BJ (cell line): ENCODE data around the gene RGL4. TPM values are rescaled to one million over a fixed set of nuclear protein-coding genes. Genes with fewer than 3 reads are reported as not detected.
"Not testable (repeated sequence)": the region's sequence is repeated elsewhere in the genome, so short reads cannot be mapped to it uniquely, and the experiment has no call there.

ENCODE experiments used
- CTCF ChIA-PET: fragments of 350-600 bp; formaldehyde crosslinking; extraction: SDS; loops from one replicate; lab custom pipeline; 2021; ENCODE audit warnings: antibody characterized with exemption, inconsistent platforms; lab: Yijun Ruan, JAX
- POLR2A ChIA-PET: fragments of 300-600 bp; sonication (Branson Sonifier 250); formaldehyde crosslinking; extraction: SDS; loops from one replicate; lab custom pipeline; 2021; ENCODE audit warnings: antibody characterized with exemption; lab: Charles Lee
- DNase-seq: peaks from one replicate; pipeline ENCODE4 v3.0.0-alpha.2; 2011; ENCODE audit warnings: low read depth
- H3K27me3 ChIP-seq: 2 replicates; pipeline ENCODE4 v1.6.0; 2011; ENCODE audit warnings: low read length; ENCODE audit not compliant: control insufficient read depth, insufficient read depth
- H3K36me3 ChIP-seq: 2 replicates; pipeline ENCODE4 v1.5.1; 2011; ENCODE audit warnings: low read length; ENCODE audit not compliant: control insufficient read depth, insufficient read depth
- H3K4me3 ChIP-seq: 2 replicates; pipeline ENCODE4 v1.5.1; 2011; ENCODE audit warnings: low read depth, mild to moderate bottlenecking, control low read depth, low read length
- polyA plus RNA-seq: library from polyadenylated mRNA; depleted of rRNA; stranded (reverse); fragments of >200 nt; gene quantifications from 2 replicates; pipeline ENCODE4 v1.2.3, GENCODE V29; 2011
- TF ChIP-seq, protein P1 (sequence below): IDR thresholded peaks from 2 replicates; pipeline ENCODE4 v1.5.1; 2011; ENCODE audit warnings: low read depth, mild to moderate bottlenecking, control low read depth, inconsistent platforms, low read length, moderate library complexity; ENCODE audit not compliant: insufficient read depth

Gene RGL4
- polyA plus RNA-seq, 1 experiment, result not detected

- Histone ChIP-seq H3K36me3 (peaks cover 1% of the 10 kb centered on the region; the same call in 1 of the 2 replicates), H3K27me3 (no peaks in the 10 kb centered on the region), H3K4me3 (no peak overlapping the region)
- POLR2A ChIA-PET, result no interaction called here
- TF ChIP-seq, protein P1, sequence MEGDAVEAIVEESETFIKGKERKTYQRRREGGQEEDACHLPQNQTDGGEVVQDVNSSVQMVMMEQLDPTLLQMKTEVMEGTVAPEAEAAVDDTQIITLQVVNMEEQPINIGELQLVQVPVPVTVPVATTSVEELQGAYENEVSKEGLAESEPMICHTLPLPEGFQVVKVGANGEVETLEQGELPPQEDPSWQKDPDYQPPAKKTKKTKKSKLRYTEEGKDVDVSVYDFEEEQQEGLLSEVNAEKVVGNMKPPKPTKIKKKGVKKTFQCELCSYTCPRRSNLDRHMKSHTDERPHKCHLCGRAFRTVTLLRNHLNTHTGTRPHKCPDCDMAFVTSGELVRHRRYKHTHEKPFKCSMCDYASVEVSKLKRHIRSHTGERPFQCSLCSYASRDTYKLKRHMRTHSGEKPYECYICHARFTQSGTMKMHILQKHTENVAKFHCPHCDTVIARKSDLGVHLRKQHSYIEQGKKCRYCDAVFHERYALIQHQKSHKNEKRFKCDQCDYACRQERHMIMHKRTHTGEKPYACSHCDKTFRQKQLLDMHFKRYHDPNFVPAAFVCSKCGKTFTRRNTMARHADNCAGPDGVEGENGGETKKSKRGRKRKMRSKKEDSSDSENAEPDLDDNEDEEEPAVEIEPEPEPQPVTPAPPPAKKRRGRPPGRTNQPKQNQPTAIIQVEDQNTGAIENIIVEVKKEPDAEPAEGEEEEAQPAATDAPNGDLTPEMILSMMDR, result no peak
- DNase-seq, result no peak
- CTCF ChIA-PET, result no interaction called here
Measured at GRCh38 chr22:23655891-23656475, 34.8 kb upstream of the RGL4 start.

DNA sequence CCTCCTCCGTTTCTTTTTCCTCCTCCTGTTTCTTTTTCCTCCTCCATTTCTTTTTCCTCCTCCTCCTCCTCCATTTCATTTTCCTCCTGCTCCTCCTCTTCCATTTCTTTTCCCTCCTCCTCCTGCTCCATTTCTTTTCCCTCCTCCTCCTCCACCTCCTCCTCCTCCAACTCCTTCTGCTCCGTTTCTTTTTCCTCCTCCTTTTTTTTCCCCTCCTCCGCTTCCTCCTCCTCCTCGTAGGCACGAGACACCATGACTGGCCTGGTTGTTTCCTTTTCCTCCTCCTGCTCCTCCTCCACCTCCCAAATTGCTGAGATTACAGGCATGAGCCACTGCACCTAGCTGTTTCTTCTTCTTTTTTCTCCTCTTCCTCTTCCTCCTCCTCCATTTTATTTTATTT is 33.1 kb upstream of the RGL4 start:
- Histone ChIP-seq H3K27me3 (no peaks in the 10 kb centered on the region), H3K4me3 (no peak overlapping the region), H3K36me3 (peaks cover 1% of the 10 kb centered on the region)
- no peak for DNase-seq
- TF ChIP-seq, protein P1, result no peak
- CTCF ChIA-PET, result no interaction called here
- POLR2A ChIA-PET, result no interaction called here

- H3K4me3 ChIP-seq, CTCF ChIA-PET, H3K27me3 ChIP-seq, POLR2A ChIA-PET, H3K36me3 ChIP-seq, DNase-seq: not testable (repeated sequence)
Measured at GRCh38 chr22:23660381-23660780, 30.4 kb upstream of the RGL4 start.

GRCh38 chr22:23670378-23671295 is 20.2 kb upstream of the RGL4 start:
- Histone ChIP-seq H3K36me3 (no peaks in the 10 kb centered on the region), H3K4me3 (no peak overlapping the region), H3K27me3 (no peaks in the 10 kb centered on the region)
- TF ChIP-seq, protein P1, result no peak
- CTCF ChIA-PET, result no interaction called here
- POLR2A ChIA-PET, result no interaction called here
- DNase-seq, result no peak

- H3K36me3 ChIP-seq, H3K4me3 ChIP-seq, POLR2A ChIA-PET, DNase-seq, CTCF ChIA-PET, H3K27me3 ChIP-seq: not testable (repeated sequence)
Measured at GRCh38 chr22:23671387-23671786, 19.4 kb upstream of the RGL4 start.

DNA sequence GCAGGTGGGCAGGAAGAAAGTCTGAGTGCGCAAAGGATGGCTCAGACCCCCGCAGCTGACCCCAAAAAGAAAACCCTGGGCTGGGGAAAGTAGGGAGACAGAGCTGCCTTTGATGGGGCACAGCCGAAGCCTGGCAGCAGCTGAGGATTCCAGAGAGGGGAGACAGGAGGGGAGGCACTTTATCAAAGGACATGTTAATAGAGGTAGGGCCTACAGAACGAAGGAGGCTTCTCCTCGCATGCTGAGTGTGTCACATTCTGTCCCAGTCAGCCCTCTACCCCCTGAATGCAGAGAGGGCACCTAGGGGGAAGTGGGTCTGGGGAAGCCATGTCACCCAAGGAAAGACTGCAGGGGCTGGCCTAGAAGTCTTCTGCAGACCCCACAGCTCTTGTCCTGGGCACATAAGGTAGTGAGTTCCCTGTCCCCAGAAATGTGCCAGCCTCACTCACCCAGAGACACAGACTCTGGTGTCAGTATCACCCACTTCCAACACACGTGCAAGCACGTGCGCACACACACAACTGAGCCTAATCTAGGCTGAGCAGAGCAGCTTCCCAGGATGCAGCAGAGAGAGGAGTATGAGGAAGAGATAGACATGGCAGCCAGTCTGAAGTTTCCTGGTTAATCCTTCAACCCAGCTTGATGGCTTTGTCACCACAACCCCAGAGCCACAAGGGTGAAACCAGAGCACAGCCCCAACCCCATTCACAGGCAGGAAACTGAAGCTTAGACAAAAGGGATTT is 18.3 kb upstream of the RGL4 start:
- CTCF ChIA-PET, POLR2A ChIA-PET, DNase-seq, H3K36me3 ChIP-seq, H3K4me3 ChIP-seq, H3K27me3 ChIP-seq: not testable (repeated sequence)
